Body of pancreas (tissue), 4 donors: ENCODE measurements around the gene CDKN1C.

Source experiments
- POLR2A ChIP-seq, 3 donors: fragments of 450-650 bp; IDR thresholded peaks; one replicate each; pipeline ENCODE4 v1.6.1; 2016; ENCODE audit warnings: antibody characterized with exemption in 3 of 3, mild to moderate bottlenecking in 2 of 3
- TF ChIP-seq, protein P1 (sequence below), 7 experiments: fragments of 450-650 bp in 4 of 7; fragments of 200-600 bp in 3 of 7; sonication (generic) in 3 of 7; IDR thresholded peaks; one replicate each; pipeline ENCODE4 v1.5.1; 2016 to 2019; ENCODE audit warnings: antibody characterized with exemption in 7 of 7

DNA sequence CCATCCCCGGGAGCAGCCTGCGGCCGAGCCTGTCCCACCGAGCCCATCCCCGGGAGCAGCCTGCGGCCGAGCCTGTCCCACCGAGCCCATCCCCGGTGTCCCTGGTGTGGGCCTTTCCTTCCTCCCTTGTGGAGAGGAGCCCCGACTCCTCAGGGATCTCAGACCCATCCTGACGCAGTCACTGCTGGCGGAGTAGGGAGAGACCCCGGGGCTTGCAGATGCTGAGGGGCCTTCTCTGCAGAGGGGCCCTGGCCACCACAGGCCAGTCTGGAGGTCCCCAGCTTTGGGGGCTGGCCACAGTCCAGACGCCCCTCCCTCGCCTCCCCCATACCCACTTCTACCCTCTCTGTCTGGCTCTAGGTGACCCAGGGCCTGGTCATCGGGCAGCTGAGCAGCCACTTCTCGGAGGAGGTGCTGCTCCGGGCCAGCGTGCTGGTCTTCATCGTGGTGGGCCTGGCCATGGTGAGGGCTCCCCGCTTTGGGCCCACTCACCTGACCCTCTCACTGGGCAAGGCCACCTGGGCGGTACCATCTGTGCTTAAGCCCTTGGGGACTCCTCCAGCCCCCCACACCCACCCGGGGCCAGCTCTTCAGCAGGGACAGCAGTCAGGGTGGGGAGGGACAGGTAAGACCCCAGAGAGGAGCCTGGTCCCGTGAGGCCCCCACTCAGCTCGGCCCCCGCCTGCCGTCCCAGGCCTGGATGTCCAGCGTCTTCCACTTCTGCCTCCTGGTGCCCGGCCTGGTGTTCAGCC, 36.3 kb upstream of the CDKN1C start:
- TF ChIP-seq POLR2A (IDR thresholded peaks at IDR 0.05): no peak
- TF ChIP-seq, protein P1, sequence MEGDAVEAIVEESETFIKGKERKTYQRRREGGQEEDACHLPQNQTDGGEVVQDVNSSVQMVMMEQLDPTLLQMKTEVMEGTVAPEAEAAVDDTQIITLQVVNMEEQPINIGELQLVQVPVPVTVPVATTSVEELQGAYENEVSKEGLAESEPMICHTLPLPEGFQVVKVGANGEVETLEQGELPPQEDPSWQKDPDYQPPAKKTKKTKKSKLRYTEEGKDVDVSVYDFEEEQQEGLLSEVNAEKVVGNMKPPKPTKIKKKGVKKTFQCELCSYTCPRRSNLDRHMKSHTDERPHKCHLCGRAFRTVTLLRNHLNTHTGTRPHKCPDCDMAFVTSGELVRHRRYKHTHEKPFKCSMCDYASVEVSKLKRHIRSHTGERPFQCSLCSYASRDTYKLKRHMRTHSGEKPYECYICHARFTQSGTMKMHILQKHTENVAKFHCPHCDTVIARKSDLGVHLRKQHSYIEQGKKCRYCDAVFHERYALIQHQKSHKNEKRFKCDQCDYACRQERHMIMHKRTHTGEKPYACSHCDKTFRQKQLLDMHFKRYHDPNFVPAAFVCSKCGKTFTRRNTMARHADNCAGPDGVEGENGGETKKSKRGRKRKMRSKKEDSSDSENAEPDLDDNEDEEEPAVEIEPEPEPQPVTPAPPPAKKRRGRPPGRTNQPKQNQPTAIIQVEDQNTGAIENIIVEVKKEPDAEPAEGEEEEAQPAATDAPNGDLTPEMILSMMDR (IDR thresholded peaks at IDR 0.05): no peak
